DMS79 treated with DMSO at 0.1 percent for 48 hours (cell line): ENCODE measurements around the gene PHACTR2.
"Not testable (repeated sequence)": the region's sequence is repeated elsewhere in the genome, so short reads cannot be mapped to it uniquely, and the experiment has no call there.

Experiments used
- DNase-seq: peaks from one replicate; lab custom pipeline; 2025; lab: John Stamatoyannopoulos, UW

Gene PHACTR2

GRCh38 chr6:143810745-143811144 is 133.0 kb downstream of the PHACTR2 start:
- no peak for DNase-seq

GRCh38 chr6:143811501-143812157 is 133.9 kb downstream of the PHACTR2 start:
- DNase-seq, result no peak

- no peak for DNase-seq
Observed at GRCh38 chr6:143817621-143818020, 139.9 kb downstream of the PHACTR2 start.

- no peak for DNase-seq
Observed at GRCh38 chr6:143821359-143821758, 143.6 kb downstream of the PHACTR2 start.

GRCh38 chr6:143822584-143823024 is 144.8 kb downstream of the PHACTR2 start:
- DNase-seq, result no peak

- DNase-seq, result no peak
Observed at GRCh38 chr6:143823548-143823947, 145.8 kb downstream of the PHACTR2 start.

- DNase-seq, result no peak
Observed at GRCh38 chr6:143828572-143828971, 150.8 kb downstream of the PHACTR2 start.

- no peak for DNase-seq
Observed at GRCh38 chr6:143836150-143836549, 158.4 kb downstream of the PHACTR2 start.

GRCh38 chr6:143838395-143838794 is 160.6 kb downstream of the PHACTR2 start:
- DNase-seq, result no peak

GRCh38 chr6:143839196-143839595 is 161.4 kb downstream of the PHACTR2 start:
- DNase-seq, result no peak

GRCh38 chr6:143840595-143841265 is 163.0 kb downstream of the PHACTR2 start:
- DNase-seq, result no peak

- no peak for DNase-seq
Observed at GRCh38 chr6:143842461-143842901, 164.7 kb downstream of the PHACTR2 start.

GRCh38 chr6:143842902-143843676 is 165.3 kb downstream of the PHACTR2 start, which contains the start of gene LTV1:
LTV1 (plus strand) TSS chr6:143843338; CDS start chr6:143843478, 140 bp downstream.
- DNase-seq, result peak; percentile 94

- no peak for DNase-seq
Observed at GRCh38 chr6:143843677-143843999, 165.9 kb downstream of the PHACTR2 start.

- DNase-seq, result no peak
Observed at GRCh38 chr6:143844006-143844405, 166.2 kb downstream of the PHACTR2 start.

GRCh38 chr6:143845033-143845432 is 167.3 kb downstream of the PHACTR2 start:
- DNase-seq, result no peak

GRCh38 chr6:143851706-143852105 is 173.9 kb downstream of the PHACTR2 start:
- DNase-seq, result not testable (repeated sequence)

GRCh38 chr6:143855057-143855456 is 177.3 kb downstream of the PHACTR2 start:
- not testable (repeated sequence) for DNase-seq

GRCh38 chr6:143856762-143857161 is 179.0 kb downstream of the PHACTR2 start:
- DNase-seq, result not testable (repeated sequence)

- no peak for DNase-seq
Observed at GRCh38 chr6:143857651-143858050, 179.9 kb downstream of the PHACTR2 start.

- DNase-seq, result no peak
Observed at GRCh38 chr6:143859891-143860660, 182.3 kb downstream of the PHACTR2 start.

- DNase-seq, result no peak
Observed at GRCh38 chr6:143863771-143864170, 186.0 kb downstream of the PHACTR2 start.
